Epithelial cell of esophagus (primary cell): ENCODE measurements around the gene HK1.

Experiments used
- DNase-seq: peaks from one replicate; pipeline ENCODE4 v3.0.0; 2010; ENCODE audit warnings: low read depth
- H3K4me3 ChIP-seq: 2 replicates; pipeline ENCODE4 v1.5.1; 2011; ENCODE audit warnings: mild to moderate bottlenecking, low read length, control low read depth
- TF ChIP-seq, protein P1 (sequence below): IDR thresholded peaks from 2 replicates; pipeline ENCODE4 v1.5.1; 2011; ENCODE audit warnings: low read depth, mild to moderate bottlenecking, low read length, control low read depth, inconsistent platforms; ENCODE audit not compliant: insufficient read depth; ENCODE audit errors: missing control alignments

HK1 gene

DNA sequence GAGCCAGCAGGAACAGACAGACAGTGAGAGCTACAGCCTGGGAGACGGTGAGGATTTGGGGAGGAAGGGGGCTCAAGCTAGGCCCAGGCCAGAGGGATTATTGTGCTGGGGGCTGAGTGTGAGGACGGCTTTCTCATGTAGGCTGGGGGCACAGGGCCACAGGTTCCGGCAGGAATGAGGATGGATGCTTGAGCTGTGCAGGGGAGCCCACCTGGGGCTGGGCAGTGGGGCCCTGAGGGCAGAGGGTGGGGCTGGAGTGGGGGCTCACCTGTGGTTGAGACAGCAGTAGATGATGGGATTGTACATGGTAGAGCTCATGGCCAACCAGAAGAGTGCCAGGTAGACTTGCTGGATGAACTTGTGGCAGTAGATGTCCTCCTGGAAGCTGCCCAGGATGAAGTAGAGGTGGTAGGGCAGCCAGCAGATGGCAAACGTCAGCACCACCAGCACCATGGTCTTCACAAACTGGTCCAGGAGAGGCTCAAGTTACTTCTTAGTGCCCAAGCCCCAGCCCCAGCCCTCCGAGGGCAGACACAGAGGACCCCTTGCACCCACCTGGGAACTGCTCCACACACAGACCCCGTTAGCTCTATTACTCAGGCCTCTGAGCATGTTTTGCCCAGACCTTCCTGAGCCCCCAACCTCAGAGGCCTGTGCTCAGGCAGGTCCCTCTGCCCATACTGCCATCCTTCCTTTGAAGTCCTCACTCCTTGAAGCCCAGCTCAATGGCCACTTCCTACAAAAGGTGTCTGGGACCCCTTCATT, 128.7 kb downstream of the HK1 start:
- TF ChIP-seq, protein P1, sequence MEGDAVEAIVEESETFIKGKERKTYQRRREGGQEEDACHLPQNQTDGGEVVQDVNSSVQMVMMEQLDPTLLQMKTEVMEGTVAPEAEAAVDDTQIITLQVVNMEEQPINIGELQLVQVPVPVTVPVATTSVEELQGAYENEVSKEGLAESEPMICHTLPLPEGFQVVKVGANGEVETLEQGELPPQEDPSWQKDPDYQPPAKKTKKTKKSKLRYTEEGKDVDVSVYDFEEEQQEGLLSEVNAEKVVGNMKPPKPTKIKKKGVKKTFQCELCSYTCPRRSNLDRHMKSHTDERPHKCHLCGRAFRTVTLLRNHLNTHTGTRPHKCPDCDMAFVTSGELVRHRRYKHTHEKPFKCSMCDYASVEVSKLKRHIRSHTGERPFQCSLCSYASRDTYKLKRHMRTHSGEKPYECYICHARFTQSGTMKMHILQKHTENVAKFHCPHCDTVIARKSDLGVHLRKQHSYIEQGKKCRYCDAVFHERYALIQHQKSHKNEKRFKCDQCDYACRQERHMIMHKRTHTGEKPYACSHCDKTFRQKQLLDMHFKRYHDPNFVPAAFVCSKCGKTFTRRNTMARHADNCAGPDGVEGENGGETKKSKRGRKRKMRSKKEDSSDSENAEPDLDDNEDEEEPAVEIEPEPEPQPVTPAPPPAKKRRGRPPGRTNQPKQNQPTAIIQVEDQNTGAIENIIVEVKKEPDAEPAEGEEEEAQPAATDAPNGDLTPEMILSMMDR: no peak
- no peak overlapping the region for H3K4me3 ChIP-seq
- no peak for DNase-seq

DNA sequence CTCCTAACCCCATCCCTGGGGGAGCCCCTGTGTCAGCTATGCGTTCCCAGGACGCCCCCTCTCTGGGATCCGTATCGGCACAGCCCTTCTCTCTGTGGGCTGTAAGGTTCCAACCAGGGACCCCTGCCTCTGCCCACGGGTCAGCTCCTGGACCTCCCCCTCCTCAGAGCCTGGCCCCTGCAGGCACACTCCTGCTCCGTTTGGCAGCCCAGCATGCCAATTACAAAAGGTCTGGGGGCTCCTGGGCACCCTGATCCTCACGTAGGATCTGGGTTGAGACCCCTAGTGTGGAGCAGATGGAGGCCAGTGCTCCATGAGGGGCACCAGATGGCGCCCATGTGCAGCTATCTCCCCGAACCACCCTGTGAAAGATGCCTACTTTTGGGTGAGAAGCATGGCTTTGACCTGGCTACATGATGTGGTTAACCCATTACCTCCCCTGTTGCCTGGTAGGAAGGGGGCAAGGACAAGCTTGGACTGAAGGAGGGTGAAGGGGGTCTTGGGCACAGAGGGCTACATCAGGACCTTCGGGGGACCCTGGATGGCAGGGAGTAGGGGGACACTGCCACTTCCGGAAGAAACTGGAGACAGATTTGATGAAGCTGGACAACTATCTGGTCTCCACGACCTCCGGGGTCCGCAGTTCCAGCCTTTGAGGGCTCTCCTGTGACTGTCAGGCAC, 129.5 kb downstream of the HK1 start:
- TF ChIP-seq, protein P1: no peak
- H3K4me3 ChIP-seq: no peak overlapping the region
- DNase-seq: no peak

DNA sequence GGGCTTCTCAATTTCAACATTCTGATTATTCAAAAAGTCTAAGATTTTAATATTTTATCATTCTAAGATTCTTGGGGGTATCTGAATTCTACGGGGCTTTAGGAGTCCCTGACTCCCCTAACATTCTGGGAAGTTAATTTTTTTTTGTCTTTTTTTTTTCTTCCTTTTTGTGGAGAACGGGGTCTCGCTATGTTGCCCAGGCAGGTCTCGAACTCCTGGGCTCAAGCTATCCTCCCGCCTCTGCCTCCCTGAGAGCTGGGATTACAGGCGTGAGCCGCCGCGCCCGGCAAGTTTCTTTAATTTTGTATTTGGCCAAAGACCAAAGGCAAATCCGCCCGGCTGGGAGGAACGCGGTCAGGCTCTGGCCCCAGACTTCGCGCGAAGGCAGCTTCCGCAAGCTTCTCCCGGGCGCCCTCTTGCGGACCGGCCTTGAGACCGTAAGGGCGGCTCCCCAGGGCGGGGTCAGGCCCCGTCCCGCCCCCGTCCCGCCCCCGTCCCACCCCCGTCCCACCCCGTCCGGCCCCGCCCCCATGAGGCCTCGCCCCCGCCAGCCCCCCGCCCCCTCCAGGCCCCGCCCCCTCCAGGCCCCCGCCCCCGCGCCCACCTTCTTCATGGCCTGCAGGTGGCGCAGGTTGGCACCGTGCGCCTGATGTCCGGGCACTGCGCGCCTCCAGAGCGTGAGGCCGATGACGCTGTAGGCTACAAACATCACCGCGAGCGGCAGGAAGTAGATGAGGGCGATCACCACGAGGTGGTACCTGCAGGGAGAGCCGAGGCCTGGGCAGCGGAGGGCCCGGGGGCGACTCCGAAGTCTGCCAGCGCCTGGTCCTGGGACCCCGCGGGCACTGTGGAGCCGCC, 130.3 kb downstream of the HK1 start:
- peak overlapping the region; percentile 28 for H3K4me3 ChIP-seq
- TF ChIP-seq, protein P1: peak; percentile 55
- DNase-seq: peak; percentile 93

DNA sequence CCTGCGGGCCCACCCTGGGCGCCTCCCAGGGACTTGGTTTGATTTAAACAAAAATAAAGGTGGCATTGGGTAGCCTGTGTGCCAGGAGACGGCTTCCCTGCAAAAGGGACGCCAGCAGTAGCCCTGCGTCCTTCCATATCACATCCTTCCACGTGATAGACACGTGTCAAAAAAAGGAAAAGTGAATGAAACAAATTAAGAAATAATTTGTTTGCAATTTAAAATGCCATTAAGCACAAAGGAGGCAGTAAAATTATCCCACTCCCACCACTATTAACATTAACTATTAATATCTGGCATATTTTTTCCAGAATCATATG, 130.8 kb downstream of the HK1 start:
- H3K4me3 ChIP-seq: peak overlapping the region; percentile 28
- TF ChIP-seq, protein P1: no peak
- no peak for DNase-seq

DNA sequence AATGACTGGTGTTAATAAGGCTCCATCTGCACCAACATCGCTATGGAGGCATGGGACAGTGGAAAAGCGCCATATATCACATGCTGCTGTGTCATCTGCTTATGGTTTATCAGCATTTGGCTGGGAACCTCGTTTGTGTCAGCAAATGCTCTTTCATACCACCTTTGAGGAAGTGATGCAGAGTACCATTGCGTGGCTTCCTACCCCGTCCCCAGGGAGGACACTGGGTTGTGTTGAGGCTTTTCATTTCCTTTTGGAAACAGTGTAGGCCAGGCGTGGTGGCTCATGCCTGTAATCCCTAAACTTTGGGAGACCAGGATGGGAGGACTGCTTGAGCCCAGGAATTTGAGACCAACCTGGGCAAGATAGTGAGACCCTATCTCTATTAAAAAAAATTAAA, 131.7 kb downstream of the HK1 start:
- H3K4me3 ChIP-seq: no peak overlapping the region
- TF ChIP-seq, protein P1: no peak
- no peak for DNase-seq

DNA sequence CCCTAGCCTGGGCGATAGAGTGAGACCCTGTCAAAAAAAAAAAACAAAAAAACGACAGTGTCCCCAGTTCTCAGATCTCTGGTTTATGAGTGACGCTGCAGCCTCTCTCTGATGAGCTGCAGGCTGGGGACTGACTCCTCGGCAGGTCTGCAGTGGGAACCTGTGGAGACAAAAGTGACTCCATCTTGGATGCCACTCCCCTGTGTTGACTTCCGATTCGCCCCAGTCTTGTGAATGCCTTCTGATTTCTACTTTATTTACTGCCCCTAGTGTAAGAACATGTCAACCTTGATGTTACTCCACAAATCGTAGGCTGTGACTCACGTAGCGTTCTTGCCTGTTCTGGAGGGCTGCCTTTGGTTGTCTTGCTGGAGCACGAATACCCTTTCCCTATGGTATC, 132.2 kb downstream of the HK1 start:
- no peak overlapping the region for H3K4me3 ChIP-seq
- TF ChIP-seq, protein P1: no peak
- DNase-seq: no peak
